GM10266 (cell line): ENCODE measurements around the gene CS.
"Not testable (repeated sequence)": the region's sequence is repeated elsewhere in the genome, so short reads cannot be mapped to it uniquely, and the experiment has no call there.

Source experiments
- DNase-seq: peaks from one replicate; pipeline ENCODE4 v3.0.0; 2012; ENCODE audit errors: extremely low spot score
- CTCF ChIP-seq: IDR thresholded peaks from 2 replicates; pipeline ENCODE4 v1.5.1; 2012; ENCODE audit warnings: mild to moderate bottlenecking, low read depth; ENCODE audit not compliant: control insufficient read depth, insufficient read depth; ENCODE audit errors: missing control alignments

The CS gene

DNA sequence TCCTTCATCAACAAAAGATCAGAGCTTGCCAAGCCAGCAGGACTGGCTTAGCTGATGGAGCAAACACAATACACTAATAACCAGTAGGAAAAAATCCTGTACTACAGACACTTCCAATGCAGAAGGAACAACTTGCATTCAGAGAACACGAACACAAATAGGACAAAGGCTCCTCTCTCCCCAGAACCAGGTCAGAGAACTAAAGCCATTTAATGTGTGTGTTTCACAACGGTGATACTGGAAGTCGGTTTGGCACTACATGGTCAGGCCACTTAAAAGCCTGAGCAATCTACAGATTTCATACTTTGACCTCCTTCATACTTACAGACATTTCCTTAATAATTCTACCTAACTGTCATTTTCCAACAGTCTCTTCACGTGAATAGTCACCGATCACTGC lies 6.3 kb downstream of the CS start:
- no peak for TF ChIP-seq CTCF

DNA sequence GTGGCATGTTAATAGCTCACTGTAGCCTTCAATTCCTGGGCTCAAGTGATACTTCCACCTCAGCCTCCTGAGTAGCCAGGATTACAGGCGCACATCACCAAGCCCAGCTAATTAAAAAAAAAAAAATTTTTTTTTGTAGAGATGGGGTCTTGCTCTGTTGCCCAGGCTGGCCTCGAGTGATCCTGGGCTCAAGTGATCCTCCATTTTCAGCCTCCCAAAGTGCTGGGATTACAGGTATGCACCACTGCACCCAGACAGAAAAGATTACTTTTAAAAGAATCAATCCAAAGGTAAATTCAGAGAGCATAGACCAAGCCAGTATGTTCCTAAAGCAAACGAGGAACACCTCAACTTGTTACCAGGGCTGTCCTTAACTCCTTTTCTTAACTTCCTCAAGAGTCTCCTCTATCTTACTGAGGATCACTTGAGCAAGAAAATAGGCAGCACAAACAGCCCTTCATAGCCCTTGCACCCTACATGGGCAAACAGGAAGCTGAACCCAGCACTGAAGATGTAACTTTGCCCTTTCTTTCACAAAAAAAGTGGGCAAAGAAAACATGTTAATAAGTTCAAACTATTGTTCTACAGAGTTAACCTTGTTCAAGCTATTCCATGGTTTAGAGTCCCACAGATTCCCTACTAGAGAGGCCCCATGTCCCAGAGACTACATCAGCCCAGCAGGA lies 11.3 kb downstream of the CS start:
- DNase-seq, result no peak
- no peak for TF ChIP-seq CTCF

More for the DNA sequence above, 6.3 kb downstream of the CS start:
- no peak for DNase-seq

DNA sequence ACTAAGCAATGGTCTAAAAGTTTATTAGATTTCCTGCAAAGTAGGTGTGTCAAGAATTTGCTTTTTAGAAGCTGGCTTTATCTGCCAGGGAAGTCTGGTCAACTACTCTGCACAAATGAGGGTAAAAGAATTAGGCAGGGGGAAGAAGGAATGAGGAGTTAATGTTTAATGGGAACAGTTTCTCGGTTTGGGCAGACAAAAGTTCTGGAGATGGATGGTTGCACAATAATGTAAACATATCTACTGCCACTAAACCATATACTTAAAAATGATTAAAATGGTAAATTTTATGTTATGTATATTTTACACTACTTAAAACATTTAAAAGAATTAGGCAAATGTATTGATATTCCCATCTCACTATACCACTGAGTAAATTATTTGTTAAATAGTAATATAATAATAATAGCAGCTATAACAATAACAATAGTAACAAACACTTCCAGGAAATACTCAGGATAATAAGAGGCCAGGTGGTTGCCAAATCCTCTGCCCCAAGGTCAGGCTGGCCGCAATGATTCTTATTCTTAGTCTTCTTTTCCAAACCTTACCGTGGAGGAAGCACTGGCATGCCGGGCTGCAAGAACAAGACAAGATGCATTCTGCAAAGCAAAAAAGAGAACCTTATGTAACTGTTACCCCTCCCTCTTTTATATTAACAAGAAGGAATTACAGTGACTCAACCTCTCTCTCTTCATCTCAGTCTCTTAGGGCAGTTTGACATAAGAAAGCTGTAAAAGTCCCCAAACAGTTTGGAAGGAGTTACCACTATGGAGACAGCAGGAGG lies 13.9 kb downstream of the CS start:
- no peak for DNase-seq
- no peak for TF ChIP-seq CTCF

DNA sequence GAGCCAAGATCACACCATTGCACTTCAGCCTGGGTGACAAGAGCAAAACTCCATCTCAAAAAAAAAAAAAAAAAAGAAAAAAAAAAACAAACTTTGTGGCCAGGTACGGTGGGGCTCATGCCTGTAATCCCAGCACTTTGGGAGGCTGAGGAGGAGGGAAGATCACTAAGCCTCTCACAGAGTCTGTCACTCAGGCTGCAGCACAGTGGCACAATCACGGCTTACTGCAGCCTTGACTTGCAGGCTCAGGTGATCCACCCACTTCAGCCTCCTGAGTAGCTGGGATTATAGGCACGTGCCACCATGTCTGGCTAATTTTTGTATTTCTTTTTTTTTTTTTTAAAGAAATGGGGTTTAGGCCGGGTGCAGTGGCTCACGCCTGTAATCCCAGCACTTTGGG lies 15.9 kb downstream of the CS start:
- DNase-seq, result not testable (repeated sequence)

DNA sequence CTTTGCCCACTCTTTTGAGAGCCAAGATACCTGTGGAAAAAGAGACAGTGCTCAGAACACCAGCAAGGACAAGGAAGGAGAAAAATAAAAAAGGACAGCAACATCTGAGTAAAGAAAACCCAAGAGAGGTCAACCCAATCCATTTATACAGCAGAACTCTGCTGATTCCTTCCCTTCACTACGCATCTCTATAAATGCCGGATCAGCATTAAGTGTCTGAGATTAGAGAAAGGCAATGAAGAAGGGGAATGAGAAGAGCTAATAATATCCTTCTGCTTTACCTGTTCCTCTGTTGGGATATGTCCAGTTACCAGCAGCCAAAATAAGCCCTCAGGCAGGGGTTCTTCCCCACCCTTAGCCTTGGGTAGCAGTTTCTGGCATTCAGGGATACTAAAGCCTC lies 17.6 kb downstream of the CS start:
- no peak for TF ChIP-seq CTCF
- no peak for DNase-seq

DNA sequence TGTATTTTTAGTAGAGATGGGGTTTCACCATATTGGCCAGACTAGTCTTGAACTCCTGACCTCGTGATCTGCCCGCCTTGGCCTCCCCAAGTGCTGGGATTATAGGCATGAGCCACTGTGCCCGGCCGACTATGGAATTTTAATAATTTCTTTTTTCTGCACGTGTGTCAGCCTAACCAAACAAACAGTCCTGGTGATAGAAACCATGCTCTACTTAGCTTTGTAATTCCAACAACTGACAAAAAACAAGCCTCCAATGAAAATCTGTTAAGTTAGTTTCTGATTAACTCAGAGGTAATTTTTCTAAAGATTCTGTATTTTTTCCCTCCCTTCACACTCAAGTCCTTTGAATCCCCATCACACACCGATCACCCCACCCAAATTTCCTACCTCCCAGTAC lies 18.1 kb downstream of the CS start:
- no peak for DNase-seq
- TF ChIP-seq CTCF, result no peak

DNA sequence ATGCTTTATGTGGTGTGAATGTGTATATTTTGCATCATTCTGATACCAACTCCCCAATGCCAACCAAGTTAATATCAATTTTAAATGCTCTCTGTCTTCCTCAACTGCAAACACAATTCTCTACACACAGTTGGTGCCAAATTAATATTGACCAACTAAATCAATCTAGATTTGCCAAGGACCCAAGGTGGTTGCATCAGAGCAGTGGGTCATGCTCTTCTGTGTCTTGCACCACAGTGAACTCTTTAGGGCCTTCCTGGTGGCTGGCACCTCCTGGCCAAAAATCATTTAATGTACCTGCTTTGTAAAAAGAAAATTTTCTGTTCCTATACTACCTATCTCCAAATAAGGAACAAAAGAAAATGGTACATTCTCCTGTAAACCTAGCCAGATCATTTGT lies 19.3 kb downstream of the CS start:
- DNase-seq, result no peak
- TF ChIP-seq CTCF, result no peak
